Immature natural killer cell (primary cell): ENCODE data around the gene EEA1. TPM values are rescaled to one million over a fixed set of nuclear protein-coding genes. Genes with fewer than 3 reads are reported as not detected.
A peak's percentile ranks its signal among the peaks of the same experiment; 100 is the strongest.
"Not testable (repeated sequence)": the region's sequence is repeated elsewhere in the genome, so short reads cannot be mapped to it uniquely, and the experiment has no call there.

ENCODE experiments used
- DNase-seq, 3 donors: peaks; one replicate each; pipeline ENCODE4 v3.0.0; 2022; ENCODE audit warnings: mixed read lengths in 1 of 3
- H3K27ac Mint-ChIP-seq, 6 donors: one replicate each; pipeline ENCODE4 v1.8.0; 2020; ENCODE audit warnings: mixed read lengths in 6 of 6, mild to moderate bottlenecking in 5 of 6, inconsistent platforms in 4 of 6, moderate library complexity in 3 of 6
- H3K27me3 Mint-ChIP-seq, 3 donors: one replicate each; pipeline ENCODE4 v1.8.0; 2020 to 2021; ENCODE audit warnings: low read depth in 3 of 3, mild to moderate bottlenecking in 3 of 3, mixed read lengths in 3 of 3, moderate library complexity in 3 of 3, inconsistent platforms in 1 of 3
- H3K36me3 Mint-ChIP-seq, 3 donors: one replicate each; pipeline ENCODE4 v1.8.0; 2020; ENCODE audit warnings: mixed read lengths in 3 of 3, inconsistent platforms in 2 of 3, mild to moderate bottlenecking in 2 of 3
- H3K4me1 Mint-ChIP-seq, 2 donors: one replicate each; pipeline ENCODE4 v1.8.0; 2020; ENCODE audit warnings: inconsistent platforms in 2 of 2, mild to moderate bottlenecking in 2 of 2, mixed read lengths in 2 of 2, moderate library complexity in 1 of 2
- H3K4me3 Mint-ChIP-seq, 5 donors: one replicate each; pipeline ENCODE4 v1.8.0; 2020; ENCODE audit warnings: mild to moderate bottlenecking in 5 of 5, mixed read lengths in 5 of 5, inconsistent platforms in 3 of 5, moderate library complexity in 3 of 5
- H3K9me3 Mint-ChIP-seq, 6 donors: one replicate each; pipeline ENCODE4 v1.8.0; 2020; ENCODE audit warnings: mild to moderate bottlenecking in 6 of 6, mixed read lengths in 6 of 6, inconsistent platforms in 4 of 6, moderate library complexity in 3 of 6
- polyA plus RNA-seq, 3 donors: library from polyadenylated mRNA; unstranded; fragments of 300-500 nt; fragmentation: Illumina TruSeq; gene quantifications; one replicate each; pipeline ENCODE4 v1.2.3, GENCODE V29; 2021

Gene EEA1
- polyA plus RNA-seq, 3 donors from 2014 or later, result 1.8 to 12.5 (median 3.5) TPM

DNA sequence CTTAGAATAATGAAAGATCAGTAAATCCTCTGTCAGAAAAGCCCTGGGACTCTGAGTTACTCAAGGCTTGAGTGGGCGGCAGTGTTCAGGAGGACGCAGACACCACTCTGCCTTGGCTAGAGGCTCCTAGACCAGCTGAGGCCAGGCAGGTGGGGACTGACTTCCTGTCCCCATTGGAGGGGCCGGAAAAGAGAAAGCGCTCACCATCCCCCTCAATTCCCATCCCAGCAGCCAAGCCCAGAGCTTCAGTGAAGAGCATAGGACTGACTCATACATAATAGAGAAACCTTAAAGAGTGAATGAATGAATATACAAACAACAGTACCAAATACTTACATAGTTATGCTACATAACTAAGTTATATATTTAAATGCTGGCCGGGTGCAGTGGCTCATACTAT is 164.3 kb downstream of the EEA1 start:
- H3K4me3 Mint-ChIP-seq, result no peak overlapping the region
- H3K27me3 Mint-ChIP-seq, result peaks cover 0 to 8% (median 7%) of the 10 kb centered on the region in 3 donors
- no peak overlapping the region for H3K27ac Mint-ChIP-seq

DNA sequence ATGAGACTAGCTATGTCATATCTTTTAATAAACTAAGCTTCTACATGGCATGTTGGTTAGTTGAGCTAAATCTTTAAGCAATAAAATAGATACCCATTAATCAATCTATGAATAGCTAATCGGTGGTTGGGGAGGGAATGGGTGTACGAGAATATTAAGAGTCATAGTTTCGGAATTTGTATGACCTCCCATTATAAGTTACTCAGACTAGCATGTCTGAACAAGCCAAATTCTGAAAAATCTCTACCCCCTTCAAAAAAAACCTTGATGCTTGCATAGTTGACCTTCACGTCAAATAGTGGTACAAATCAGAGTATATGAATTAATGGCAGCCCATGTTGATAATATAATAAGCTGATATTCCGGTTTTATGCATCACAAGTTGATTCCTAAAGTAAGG is 166.3 kb downstream of the EEA1 start:
- H3K4me1 Mint-ChIP-seq, result peaks cover 16 to 17% of the 10 kb centered on the region in 2 donors
- H3K27ac Mint-ChIP-seq, result no peak overlapping the region
- no peaks in the 10 kb centered on the region for H3K36me3 Mint-ChIP-seq
- peaks cover 2 to 10% (median 8%) of the 10 kb centered on the region in 3 donors for H3K27me3 Mint-ChIP-seq
- no peaks in the 10 kb centered on the region for H3K9me3 Mint-ChIP-seq
- no peak for DNase-seq
- H3K4me3 Mint-ChIP-seq, result no peak overlapping the region

More for the DNA sequence above, 164.3 kb downstream of the EEA1 start:
- DNase-seq, result no peak
- H3K4me1 Mint-ChIP-seq, result peaks cover 12 to 22% of the 10 kb centered on the region in 2 donors
- no peaks in the 10 kb centered on the region for H3K9me3 Mint-ChIP-seq
- no peaks in the 10 kb centered on the region for H3K36me3 Mint-ChIP-seq

- Mint-ChIP-seq H3K27ac (no peak overlapping the region), H3K4me1 (peaks cover 28 to 35% of the 10 kb centered on the region in 2 donors), H3K4me3 (no peak overlapping the region), H3K36me3 (no peaks in the 10 kb centered on the region), H3K27me3 (peaks cover 2 to 11% (median 8%) of the 10 kb centered on the region in 3 donors), H3K9me3 (no peaks in the 10 kb centered on the region)
- no peak for DNase-seq
These were observed 169.3 kb downstream of the EEA1 start for GRCh38 chr12:92759634-92760268.

DNA sequence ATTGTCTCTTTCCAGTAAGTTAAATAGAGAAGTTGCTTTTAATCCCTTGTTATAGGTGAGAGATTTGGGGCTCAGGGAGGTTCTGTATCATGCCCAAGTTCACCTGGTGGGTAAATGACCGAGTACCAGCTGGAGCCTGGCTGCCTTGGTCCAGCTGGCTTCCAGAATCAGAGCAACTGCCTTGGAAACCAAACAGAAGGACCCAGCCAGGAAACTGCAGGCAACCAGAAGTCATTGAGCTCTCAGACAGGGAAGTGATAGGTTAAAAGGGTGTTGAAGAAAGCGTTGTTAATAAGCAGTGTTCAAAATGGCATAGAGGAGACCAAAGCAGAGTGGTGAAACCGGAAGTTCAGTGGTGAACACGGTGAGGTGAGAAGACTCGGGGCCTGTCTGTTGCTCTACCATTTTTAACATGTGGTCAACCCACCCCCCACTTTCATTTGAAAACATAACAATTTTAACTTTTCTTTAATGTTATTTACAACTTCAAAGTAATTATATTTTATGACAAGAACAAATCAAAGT is 171.4 kb downstream of the EEA1 start:
- Mint-ChIP-seq H3K27ac (peak overlapping the region in 5 of 6 donors; percentile 4 to 80 (median 41)), H3K4me1 (peaks cover 28 to 35% of the 10 kb centered on the region in 2 donors)

DNA sequence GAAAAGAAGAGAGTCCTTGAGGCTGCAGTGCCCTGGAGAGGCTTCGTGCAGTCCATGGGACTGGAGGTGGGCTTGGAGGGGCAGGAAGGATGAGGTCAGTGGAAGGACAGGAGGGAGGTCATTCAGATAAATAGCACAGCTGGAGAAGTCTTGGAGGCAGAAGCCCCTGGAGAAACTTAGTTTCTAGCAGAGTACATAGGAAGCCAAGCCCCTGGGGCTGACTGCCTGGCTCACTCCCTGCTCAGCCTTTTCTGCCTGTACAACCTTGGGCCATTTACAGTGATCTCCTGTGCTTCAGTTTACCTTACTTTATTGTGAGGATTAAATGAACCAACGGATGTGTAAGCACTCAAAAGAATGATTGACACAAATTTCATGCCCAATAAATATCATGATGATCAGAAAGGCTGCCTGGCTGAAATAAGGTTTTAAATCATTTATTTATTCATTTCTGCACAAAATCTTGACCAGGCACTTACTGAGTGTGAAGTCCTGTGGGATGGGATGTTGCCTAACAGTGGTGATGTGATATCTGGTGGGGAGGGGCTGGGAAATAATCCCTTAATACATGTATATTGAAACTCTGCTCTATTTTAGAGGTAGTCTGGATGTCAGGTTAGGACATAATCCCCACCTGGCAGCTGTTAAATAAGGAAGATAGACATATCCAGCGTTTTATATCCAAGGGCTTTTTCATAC is 172.0 kb downstream of the EEA1 start:
- Mint-ChIP-seq H3K36me3 (no peaks in the 10 kb centered on the region), H3K4me1 (peaks cover 28 to 35% of the 10 kb centered on the region in 2 donors), H3K9me3 (peaks cover 0 to 2% (median 0%) of the 10 kb centered on the region in 6 donors), H3K27ac (peak overlapping the region in 4 of 6 donors; percentile 4 to 74 (median 28)), H3K4me3 (peak overlapping the region; percentile 19 to 51 (median 38)), H3K27me3 (peaks cover 2 to 8% (median 2%) of the 10 kb centered on the region in 3 donors)
- DNase-seq, result peak in 1 of 3 donors; percentile 2

More for the DNA sequence above, 171.4 kb downstream of the EEA1 start:
- H3K9me3 Mint-ChIP-seq, result peaks cover 0 to 2% (median 0%) of the 10 kb centered on the region in 6 donors
- peak; percentile 54 to 58 (median 57) for DNase-seq
- peak overlapping the region; percentile 19 to 51 (median 38) for H3K4me3 Mint-ChIP-seq
- H3K36me3 Mint-ChIP-seq, result no peaks in the 10 kb centered on the region
- H3K27me3 Mint-ChIP-seq, result peaks cover 2 to 8% (median 8%) of the 10 kb centered on the region in 3 donors

DNA sequence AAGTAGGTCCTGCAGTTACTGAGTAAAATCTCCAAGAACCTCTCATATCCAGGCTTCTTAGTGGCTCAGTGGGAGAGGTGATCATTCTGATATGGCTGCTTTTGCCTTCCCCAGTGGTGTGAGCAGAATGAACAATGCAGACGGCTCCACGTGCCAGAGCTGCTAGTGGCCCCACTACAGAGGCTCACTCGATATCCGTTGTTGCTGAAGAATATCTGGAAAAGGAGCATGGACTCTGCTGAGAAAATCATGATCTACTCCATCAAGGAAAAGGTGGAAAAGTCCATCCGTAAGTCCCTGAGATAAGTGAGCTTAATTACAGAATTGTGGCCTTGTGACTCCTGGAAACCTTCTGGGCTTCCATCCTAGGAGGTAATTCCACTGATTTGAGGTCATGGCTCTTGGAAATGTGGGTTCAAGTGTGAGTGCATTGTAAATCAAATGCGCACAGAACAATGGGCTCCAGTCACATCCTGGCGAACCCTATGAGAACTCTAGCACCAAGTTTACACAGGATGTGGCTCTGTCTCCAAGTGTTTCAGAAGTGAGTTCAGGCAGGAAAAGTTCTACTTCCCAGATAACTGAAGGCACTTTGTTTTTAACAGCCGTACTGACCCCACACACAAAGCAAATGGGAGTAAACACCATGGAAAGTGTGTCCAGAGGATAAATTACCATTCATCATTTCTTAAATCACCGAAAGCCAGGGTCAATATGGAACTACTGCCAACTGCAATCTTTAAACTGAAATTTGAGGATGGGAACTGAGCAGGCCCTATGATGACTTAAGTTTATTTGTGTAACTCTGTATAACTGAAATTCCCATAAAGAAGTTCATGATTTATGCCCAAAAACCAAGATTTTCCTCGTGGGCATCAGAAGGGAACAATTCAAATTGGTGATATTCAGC is 174.9 kb downstream of the EEA1 start:
- Mint-ChIP-seq H3K9me3 (peaks cover 0 to 2% (median 0%) of the 10 kb centered on the region in 6 donors), H3K27me3 (peaks cover 3 to 10% (median 9%) of the 10 kb centered on the region in 3 donors), H3K4me3 (no peak overlapping the region)

GRCh38 chr12:92749691-92750090 is 179.4 kb downstream of the EEA1 start:
- not testable (repeated sequence) for H3K4me1 Mint-ChIP-seq, H3K4me3 Mint-ChIP-seq, H3K27ac Mint-ChIP-seq, DNase-seq, H3K9me3 Mint-ChIP-seq, H3K36me3 Mint-ChIP-seq
- peaks cover 5 to 13% (median 6%) of the 10 kb centered on the region in 3 donors for H3K27me3 Mint-ChIP-seq

More for the DNA sequence above, 174.9 kb downstream of the EEA1 start:
- no peak for DNase-seq
- Mint-ChIP-seq H3K36me3 (no peaks in the 10 kb centered on the region), H3K4me1 (peaks cover 27 to 35% of the 10 kb centered on the region in 2 donors), H3K27ac (no peak overlapping the region)

DNA sequence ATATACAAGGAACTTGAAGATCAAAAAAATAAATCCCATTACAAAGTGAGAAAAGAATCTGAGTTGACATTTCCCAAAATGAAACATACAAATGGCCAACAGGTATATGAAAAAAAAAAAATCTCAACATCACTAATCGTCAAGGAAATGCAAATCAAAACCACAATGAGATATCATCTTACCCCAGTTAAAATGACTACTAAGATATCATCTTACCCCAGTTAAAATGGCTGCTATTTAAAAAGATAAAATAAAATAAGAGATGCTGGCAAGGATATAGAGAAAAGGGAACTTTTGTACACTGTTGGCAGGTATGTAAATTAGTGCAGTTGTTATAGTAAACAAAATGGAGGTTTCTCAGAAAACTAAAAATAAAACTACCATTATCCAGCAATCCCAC is 181.9 kb downstream of the EEA1 start:
- Mint-ChIP-seq H3K36me3 (no peaks in the 10 kb centered on the region), H3K4me1 (no peaks in the 10 kb centered on the region), H3K27ac (no peak overlapping the region), H3K27me3 (peaks cover 6 to 16% (median 6%) of the 10 kb centered on the region in 3 donors), H3K4me3 (no peak overlapping the region), H3K9me3 (no peaks in the 10 kb centered on the region)
- DNase-seq, result no peak

DNA sequence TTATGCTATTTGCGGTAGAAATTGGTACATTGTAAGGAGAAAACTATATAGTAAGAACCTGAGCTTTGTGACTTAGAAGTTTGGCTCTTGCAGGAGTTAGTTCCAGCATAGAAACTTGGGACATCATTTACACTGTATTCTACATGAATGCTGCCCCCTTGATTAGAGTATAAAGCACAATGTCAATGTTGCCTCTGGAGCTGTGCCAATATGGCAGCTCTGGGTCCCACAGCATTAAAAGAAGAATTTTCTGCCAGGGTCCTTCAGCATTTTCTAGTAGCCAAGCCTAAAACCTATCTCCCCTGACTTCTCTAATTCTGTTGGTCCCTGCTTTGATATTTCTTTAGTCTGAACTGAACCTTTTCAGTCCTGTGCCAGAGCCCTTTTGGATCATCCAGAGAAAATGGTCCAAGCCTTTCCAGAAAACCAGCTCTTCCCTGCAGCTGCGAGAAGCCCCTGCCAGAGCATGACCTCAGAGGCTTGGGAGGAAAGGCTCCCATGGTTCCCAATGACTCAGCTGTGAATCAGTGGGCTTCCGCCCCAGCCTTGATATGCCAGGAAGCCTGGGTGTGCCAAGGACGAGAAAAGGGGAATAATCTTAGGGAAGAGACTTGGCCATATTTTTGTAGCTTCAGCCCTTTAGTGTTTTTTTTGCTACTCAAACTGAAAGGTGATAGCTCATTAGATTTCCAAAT is 183.1 kb downstream of the EEA1 start:
- DNase-seq, result no peak
- Mint-ChIP-seq H3K27ac (no peak overlapping the region), H3K4me3 (no peak overlapping the region), H3K27me3 (peaks cover 6 to 15% (median 7%) of the 10 kb centered on the region in 3 donors), H3K36me3 (no peaks in the 10 kb centered on the region), H3K4me1 (no peaks in the 10 kb centered on the region), H3K9me3 (no peaks in the 10 kb centered on the region)

- Mint-ChIP-seq H3K36me3 (no peaks in the 10 kb centered on the region), H3K4me3 (no peak overlapping the region), H3K27me3 (peaks cover 2 to 6% (median 2%) of the 10 kb centered on the region in 3 donors), H3K4me1 (no peaks in the 10 kb centered on the region), H3K9me3 (no peaks in the 10 kb centered on the region), H3K27ac (no peak overlapping the region)
- DNase-seq, result no peak
These were observed 186.1 kb downstream of the EEA1 start for GRCh38 chr12:92743026-92743425.

- H3K4me3 Mint-ChIP-seq, result no peak overlapping the region
- no peak overlapping the region for H3K27ac Mint-ChIP-seq
- H3K36me3 Mint-ChIP-seq, result no peaks in the 10 kb centered on the region
- no peaks in the 10 kb centered on the region for H3K4me1 Mint-ChIP-seq
- no peaks in the 10 kb centered on the region for H3K9me3 Mint-ChIP-seq
- H3K27me3 Mint-ChIP-seq, result peaks cover 2 to 5% (median 4%) of the 10 kb centered on the region in 3 donors
- DNase-seq, result no peak
These were observed 188.7 kb downstream of the EEA1 start for GRCh38 chr12:92740411-92740810.

DNA sequence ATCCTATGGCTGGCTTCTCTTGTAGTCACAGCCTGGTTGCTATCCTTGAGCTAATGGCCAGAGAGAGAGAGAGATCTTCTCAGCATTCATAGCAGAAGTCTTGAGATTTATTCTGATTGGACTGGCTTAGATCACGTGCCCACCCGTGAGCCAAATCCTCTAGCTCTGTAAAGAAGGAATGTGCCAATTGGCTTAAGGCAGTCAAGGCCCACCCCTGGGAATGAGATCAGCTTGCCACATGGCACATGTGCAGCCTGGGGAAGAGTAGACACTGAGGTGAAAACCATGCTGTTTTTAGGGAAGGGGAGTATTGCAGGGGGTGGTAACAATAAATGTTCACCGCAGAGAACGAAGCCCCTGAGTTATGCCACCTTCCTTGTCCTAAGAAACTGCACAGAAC is 190.0 kb downstream of the EEA1 start:
- no peaks in the 10 kb centered on the region for H3K4me1 Mint-ChIP-seq
- H3K27ac Mint-ChIP-seq, result no peak overlapping the region
- DNase-seq, result no peak
- no peaks in the 10 kb centered on the region for H3K36me3 Mint-ChIP-seq
- no peak overlapping the region for H3K4me3 Mint-ChIP-seq
- peaks cover 2 to 5% (median 4%) of the 10 kb centered on the region in 3 donors for H3K27me3 Mint-ChIP-seq
- H3K9me3 Mint-ChIP-seq, result no peaks in the 10 kb centered on the region
